Stimulated activated CD8-positive, alpha-beta memory T cell treated with anti-CD3 and anti-CD28 coated beads, Interleukin-7, amount 100 ng/mL, for 4 hours (primary cell): ENCODE measurements around the gene MED29.
"Not testable (repeated sequence)": the region's sequence is repeated elsewhere in the genome, so short reads cannot be mapped to it uniquely, and the experiment has no call there.

Experiments used
- DNase-seq, 2 donors: peaks; one replicate each; pipeline ENCODE4 v3.0.0-alpha.2; 2020; ENCODE audit warnings: low read depth in 2 of 2

MED29 gene

GRCh38 chr19:39370735-39371134, 20.4 kb upstream of the MED29 start:
- no peak for DNase-seq

GRCh38 chr19:39372047-39372802, 19.0 kb upstream of the MED29 start:
- no peak for DNase-seq

- DNase-seq: no peak
These were observed 18.2 kb upstream of the MED29 start for GRCh38 chr19:39372941-39373340.

GRCh38 chr19:39375929-39376328, 15.2 kb upstream of the MED29 start:
- no peak for DNase-seq

GRCh38 chr19:39377373-39378362, 13.5 kb upstream of the MED29 start:
- DNase-seq: no peak

GRCh38 chr19:39379366-39379765, 11.8 kb upstream of the MED29 start:
- not testable (repeated sequence) for DNase-seq

GRCh38 chr19:39379865-39380396, 11.2 kb upstream of the MED29 start:
- no peak for DNase-seq

GRCh38 chr19:39380521-39381502, 10.4 kb upstream of the MED29 start:
- no peak for DNase-seq

GRCh38 chr19:39381910-39382611, 9.1 kb upstream of the MED29 start:
- no peak for DNase-seq

- no peak for DNase-seq
These were observed 8.0 kb upstream of the MED29 start for GRCh38 chr19:39382991-39383828.

GRCh38 chr19:39384839-39385568, 6.2 kb upstream of the MED29 start:
- no peak for DNase-seq

- no peak for DNase-seq
These were observed 5.4 kb upstream of the MED29 start for GRCh38 chr19:39385629-39386411.

GRCh38 chr19:39386557-39386956, 4.6 kb upstream of the MED29 start:
- DNase-seq: no peak

GRCh38 chr19:39388657-39389056, 2.5 kb upstream of the MED29 start:
- DNase-seq: no peak

GRCh38 chr19:39389631-39390414, 1.4 kb upstream of the MED29 start:
- no peak for DNase-seq

- peak in 1 of 2 donors; percentile 73 for DNase-seq
These were observed 777 bp upstream of the MED29 start for GRCh38 chr19:39390451-39390750.
